ENCODE data around the gene ABCB1. TPM values are rescaled to one million over a fixed set of nuclear protein-coding genes. Genes with fewer than 3 reads are reported as not detected.

Gene ABCB1
- 1 to 10 TPM; 2.3 to 3.9 TPM for total RNA-seq

DNA sequence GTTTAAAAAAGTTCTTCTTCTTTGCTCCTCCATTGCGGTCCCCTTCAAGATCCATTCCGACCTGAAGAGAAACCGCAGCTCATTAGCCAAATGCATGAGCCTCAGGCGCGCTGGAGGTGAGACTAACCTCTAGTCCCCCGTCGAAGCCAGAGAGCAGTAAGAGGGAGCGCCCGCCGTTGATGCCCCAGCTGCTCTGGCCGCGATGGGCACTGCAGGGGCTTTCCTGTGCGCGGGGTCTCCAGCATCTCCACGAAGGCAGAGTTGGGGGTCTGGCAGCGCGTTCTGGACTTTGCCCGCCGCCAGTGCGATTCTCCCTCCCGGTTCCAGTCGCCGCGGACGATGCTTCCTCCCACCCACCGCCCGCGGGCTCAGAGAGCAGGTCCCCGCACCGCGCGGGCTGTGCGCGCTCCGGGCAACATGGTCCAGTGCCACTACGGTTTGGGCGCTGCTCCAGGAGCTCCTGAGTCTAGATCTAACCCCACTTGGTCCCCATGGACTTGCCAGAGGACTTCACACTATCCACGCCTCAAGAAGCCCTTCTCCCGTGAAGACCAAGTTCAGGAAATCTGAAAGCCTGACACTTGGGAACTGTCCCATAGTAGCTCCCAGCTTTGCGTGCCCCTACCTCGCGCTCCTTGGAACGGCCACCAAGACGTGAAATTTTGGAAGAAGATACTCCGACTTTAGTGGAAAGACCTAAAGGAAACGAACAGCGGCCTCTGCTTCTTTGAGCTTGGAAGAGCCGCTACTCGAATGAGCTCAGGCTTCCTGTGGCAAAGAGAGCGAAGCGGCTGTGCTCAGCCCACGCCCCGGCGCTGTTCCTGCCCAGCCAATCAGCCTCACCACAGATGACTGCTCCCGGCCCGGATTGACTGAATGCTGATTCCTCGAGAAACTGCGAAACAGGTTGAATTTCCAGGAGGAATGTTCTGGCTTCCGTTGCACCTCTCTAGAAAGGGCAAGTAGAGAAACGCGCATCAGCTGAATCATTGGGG lies at the start of gene ABCB1:
TSS of gene ABCB1 (minus strand) at position 755 of the 995 bp plus-strand sequence. CDS start at position 55, 700 bp downstream.
- H3K27ac ChIP-seq = peak within 1 kb of the TSS in 1 of 4 donors; percentile 44
- DNase-seq (peak; percentile 48 to 69 (median 61)), ATAC-seq (peak; percentile 92)
- peaks cover 14% of the 10 kb centered on the region for H3K4me1 ChIP-seq
- H3K4me3 ChIP-seq = peak within 1 kb of the TSS in 1 of 2 donors; percentile 45
- H3K27me3 ChIP-seq = no peaks in the 10 kb centered on the region
- 2% methylated on average over 36 to 56 of the region's 61 CpGs for WGBS, 2 donors
- no peaks in the 10 kb centered on the region for H3K9me3 ChIP-seq
- intact Hi-C loops (cut with DNase I) = no loop called here
- peak in 2 of 3 donors; percentile 60 to 61 for TF ChIP-seq POLR2A (IDR thresholded peaks at IDR 0.05)
- TF ChIP-seq, protein P1, sequence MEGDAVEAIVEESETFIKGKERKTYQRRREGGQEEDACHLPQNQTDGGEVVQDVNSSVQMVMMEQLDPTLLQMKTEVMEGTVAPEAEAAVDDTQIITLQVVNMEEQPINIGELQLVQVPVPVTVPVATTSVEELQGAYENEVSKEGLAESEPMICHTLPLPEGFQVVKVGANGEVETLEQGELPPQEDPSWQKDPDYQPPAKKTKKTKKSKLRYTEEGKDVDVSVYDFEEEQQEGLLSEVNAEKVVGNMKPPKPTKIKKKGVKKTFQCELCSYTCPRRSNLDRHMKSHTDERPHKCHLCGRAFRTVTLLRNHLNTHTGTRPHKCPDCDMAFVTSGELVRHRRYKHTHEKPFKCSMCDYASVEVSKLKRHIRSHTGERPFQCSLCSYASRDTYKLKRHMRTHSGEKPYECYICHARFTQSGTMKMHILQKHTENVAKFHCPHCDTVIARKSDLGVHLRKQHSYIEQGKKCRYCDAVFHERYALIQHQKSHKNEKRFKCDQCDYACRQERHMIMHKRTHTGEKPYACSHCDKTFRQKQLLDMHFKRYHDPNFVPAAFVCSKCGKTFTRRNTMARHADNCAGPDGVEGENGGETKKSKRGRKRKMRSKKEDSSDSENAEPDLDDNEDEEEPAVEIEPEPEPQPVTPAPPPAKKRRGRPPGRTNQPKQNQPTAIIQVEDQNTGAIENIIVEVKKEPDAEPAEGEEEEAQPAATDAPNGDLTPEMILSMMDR (IDR thresholded peaks at IDR 0.05) = no peak
- H3K36me3 ChIP-seq (replicated peaks in 1 of 2; ENCODE audit: insufficient read depth in 1 of 2, low read depth in 2 of 2) = no peaks in the 10 kb centered on the region

DNA sequence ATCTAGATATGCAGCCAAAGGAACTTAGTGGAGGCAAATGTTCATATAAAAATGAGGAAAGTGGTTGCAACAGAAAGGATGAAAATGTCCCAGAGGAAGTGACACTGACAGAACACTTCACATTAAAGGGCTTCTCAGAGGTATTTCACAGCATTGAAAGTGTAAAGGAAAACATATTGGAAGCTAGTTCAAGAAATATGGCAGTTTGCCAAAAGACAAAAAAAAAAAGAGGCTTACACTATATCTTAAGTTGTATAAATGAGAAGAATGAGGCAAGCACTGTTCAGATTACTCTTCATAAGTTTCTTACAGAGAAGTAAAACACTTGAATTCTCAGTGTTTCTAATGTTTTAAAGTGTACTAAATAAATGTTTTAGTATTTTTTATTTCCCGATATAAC lies 47.6 kb upstream of the ABCB1 start:
- DNase-seq = no peak
- no peaks in the 10 kb centered on the region for H3K4me1 ChIP-seq
- no peaks in the 10 kb centered on the region for H3K9me3 ChIP-seq
- no peak for ATAC-seq
- WGBS, 2 donors = 97 to 98% methylated on average over 1 of the region's 1 CpG
- H3K27me3 ChIP-seq = no peaks in the 10 kb centered on the region
- no peak overlapping the region for H3K27ac ChIP-seq
- no peak overlapping the region for H3K4me3 ChIP-seq
- TF ChIP-seq POLR2A (IDR thresholded peaks at IDR 0.05) = no peak
- TF ChIP-seq, protein P1 (IDR thresholded peaks at IDR 0.05) = no peak
- H3K36me3 ChIP-seq (replicated peaks in 1 of 2; ENCODE audit: insufficient read depth in 1 of 2, low read depth in 2 of 2) = no peaks in the 10 kb centered on the region
- intact Hi-C loops (cut with DNase I) = no loop called here

DNA sequence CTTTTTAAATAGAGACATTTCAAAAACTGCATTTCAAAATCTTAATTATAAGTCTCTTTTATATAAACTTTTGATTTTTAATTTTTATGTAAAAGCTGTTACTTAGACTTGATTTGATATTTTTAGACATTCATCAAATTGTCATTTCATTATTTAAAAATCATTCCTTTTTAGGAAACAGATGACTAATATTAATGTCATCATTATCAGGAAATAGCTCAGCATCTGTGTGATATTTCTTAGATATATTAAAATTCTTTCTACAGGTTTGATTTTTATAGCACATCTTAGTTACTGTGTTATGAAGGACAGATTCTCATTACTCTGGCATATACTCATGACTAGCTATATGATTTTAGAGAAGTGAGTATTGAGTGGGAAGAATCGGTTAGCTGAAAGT lies 44.8 kb upstream of the ABCB1 start:
- Histone ChIP-seq H3K27me3 (no peaks in the 10 kb centered on the region), H3K36me3 (replicated peaks in 1 of 2; ENCODE audit: insufficient read depth in 1 of 2, low read depth in 2 of 2) (no peaks in the 10 kb centered on the region), H3K27ac (no peak overlapping the region), H3K4me3 (no peak overlapping the region), H3K4me1 (no peaks in the 10 kb centered on the region), H3K9me3 (no peaks in the 10 kb centered on the region)
- intact Hi-C loops (cut with DNase I) = no loop called here
- no peak for ATAC-seq
- no peak for TF ChIP-seq POLR2A (IDR thresholded peaks at IDR 0.05)
- TF ChIP-seq, protein P1 (IDR thresholded peaks at IDR 0.05) = no peak
- no peak for DNase-seq
- WGBS, 2 donors = 84 to 85% methylated on average over 1 of the region's 1 CpG

GRCh38 chr7:87635921-87636320 lies 35.2 kb upstream of the ABCB1 start:
- TF ChIP-seq POLR2A (IDR thresholded peaks at IDR 0.05) = no peak
- TF ChIP-seq, protein P1 (IDR thresholded peaks at IDR 0.05) = no peak
- 64 to 71% methylated on average over 1 of the region's 1 CpG for WGBS, 2 donors
- DNase-seq = no peak
- intact Hi-C loops (cut with DNase I) = no loop called here
- no peaks in the 10 kb centered on the region for H3K36me3 ChIP-seq (replicated peaks in 1 of 2; ENCODE audit: insufficient read depth in 1 of 2, low read depth in 2 of 2)
- H3K9me3 ChIP-seq = no peaks in the 10 kb centered on the region
- H3K4me1 ChIP-seq = no peaks in the 10 kb centered on the region
- no peak overlapping the region for H3K27ac ChIP-seq
- no peaks in the 10 kb centered on the region for H3K27me3 ChIP-seq
- no peak for ATAC-seq
- H3K4me3 ChIP-seq = no peak overlapping the region

All from body of pancreas (tissue), 4 donors.